Measurements from ENCODE around the gene ATP1A1. TPM values are rescaled to one million over a fixed set of nuclear protein-coding genes. Genes with fewer than 3 reads are reported as not detected.
A peak's percentile ranks its signal among the peaks of the same experiment; 100 is the strongest.

The ATP1A1 gene
- total RNA-seq, 3 donors from 2014 or later (not counting 1 experiment from before 2014, with no cell fraction given), result 134 to 144 (median 140) TPM

GRCh38 chr1:116373431-116374352 is 648 bp downstream of the ATP1A1 start:
- Histone ChIP-seq H3K4me3 (ENCODE audit: low read length) (peak overlapping the region; percentile 75), H3K36me3 (ENCODE audit: control insufficient read depth, insufficient read depth, low read length) (no peaks in the 10 kb centered on the region), H3K4me1 (ENCODE audit: control insufficient read depth, insufficient read depth, low read length) (peaks cover 40% of the 10 kb centered on the region), H3K9me3 (ENCODE audit: control insufficient read depth, insufficient read depth, low read length) (no peaks in the 10 kb centered on the region), H3K27me3 (ENCODE audit: control insufficient read depth, insufficient read depth, low read length) (no peaks in the 10 kb centered on the region), H3K27ac (ENCODE audit: low read length) (peak overlapping the region; percentile 86)
- DNase-seq (peak; percentile 61 to 72), ATAC-seq (peak; percentile 35 to 45 (median 37))
- Mint-ChIP-seq H3K36me3 (no peaks in the 10 kb centered on the region), H3K27me3 (ENCODE audit: low read depth in 2 of 2) (no peaks in the 10 kb centered on the region), H3K4me3 (peak overlapping the region; percentile 95), H3K9me3 (no peaks in the 10 kb centered on the region), H3K4me1 (peaks cover 45 to 52% of the 10 kb centered on the region in 2 donors), H3K27ac (peak overlapping the region; percentile 88 to 93)
- no peak for TF ChIP-seq CTCF (IDR thresholded peaks at IDR 0.05)
- intact Hi-C loops (cut with micrococcal nuclease), result loop anchor here (2.0 to 10.0 kb wide), 2 partner anchors 131 to 219 kb away; no protein-coding TSS in a partner anchor
- under 1% methylated on average over 84 of the region's 84 CpGs for WGBS (ENCODE audit: insufficient coverage)

GRCh38 chr1:116374353-116375147 is 1.5 kb downstream of the ATP1A1 start:
- WGBS (ENCODE audit: insufficient coverage), result 16% methylated on average over 26 of the region's 26 CpGs
- Histone ChIP-seq H3K27ac (ENCODE audit: low read length) (peak overlapping the region; percentile 86), H3K27me3 (ENCODE audit: control insufficient read depth, insufficient read depth, low read length) (no peaks in the 10 kb centered on the region), H3K4me1 (ENCODE audit: control insufficient read depth, insufficient read depth, low read length) (peaks cover 40% of the 10 kb centered on the region), H3K9me3 (ENCODE audit: control insufficient read depth, insufficient read depth, low read length) (no peaks in the 10 kb centered on the region), H3K4me3 (ENCODE audit: low read length) (peak overlapping the region; percentile 75), H3K36me3 (ENCODE audit: control insufficient read depth, insufficient read depth, low read length) (no peaks in the 10 kb centered on the region)
- Mint-ChIP-seq H3K27ac (peak overlapping the region; percentile 88 to 93), H3K27me3 (ENCODE audit: low read depth in 2 of 2) (no peaks in the 10 kb centered on the region), H3K4me3 (peak overlapping the region; percentile 95), H3K9me3 (no peaks in the 10 kb centered on the region), H3K36me3 (no peaks in the 10 kb centered on the region), H3K4me1 (peaks cover 51 to 60% of the 10 kb centered on the region in 2 donors)
- no peak for ATAC-seq
- intact Hi-C loops (cut with micrococcal nuclease), result loop anchor here (2.0 to 10.0 kb wide), 2 partner anchors 130 to 220 kb away; no protein-coding TSS in a partner anchor
- TF ChIP-seq CTCF (IDR thresholded peaks at IDR 0.05), result no peak
- peak in 1 of 2 donors; percentile 60 for DNase-seq

- H3K27ac Mint-ChIP-seq, result peak overlapping the region; percentile 88 to 93
- H3K4me3 ChIP-seq (ENCODE audit: low read length), result peak overlapping the region; percentile 75
- H3K27me3 Mint-ChIP-seq (ENCODE audit: low read depth in 2 of 2), result no peaks in the 10 kb centered on the region
- no peak for TF ChIP-seq CTCF (IDR thresholded peaks at IDR 0.05)
- ATAC-seq, result no peak
- H3K4me1 ChIP-seq (ENCODE audit: control insufficient read depth, insufficient read depth, low read length), result peaks cover 40% of the 10 kb centered on the region
- intact Hi-C loops (cut with micrococcal nuclease), result loop anchor here (2.0 to 10.0 kb wide), 2 partner anchors 129 to 221 kb away; no protein-coding TSS in a partner anchor
- peak overlapping the region; percentile 34 for H3K27ac ChIP-seq (ENCODE audit: low read length)
- no peak for DNase-seq
- 69% methylated on average over 4 of the region's 8 CpGs for WGBS (ENCODE audit: insufficient coverage)
- no peaks in the 10 kb centered on the region for H3K27me3 ChIP-seq (ENCODE audit: control insufficient read depth, insufficient read depth, low read length)
- peaks cover 57 to 67% of the 10 kb centered on the region in 2 donors for H3K4me1 Mint-ChIP-seq
- no peaks in the 10 kb centered on the region for H3K36me3 ChIP-seq (ENCODE audit: control insufficient read depth, insufficient read depth, low read length)
- H3K9me3 ChIP-seq (ENCODE audit: control insufficient read depth, insufficient read depth, low read length), result no peaks in the 10 kb centered on the region
- H3K9me3 Mint-ChIP-seq, result no peaks in the 10 kb centered on the region
- peak overlapping the region; percentile 95 for H3K4me3 Mint-ChIP-seq
- no peaks in the 10 kb centered on the region for H3K36me3 Mint-ChIP-seq
Measured at GRCh38 chr1:116375148-116375886, 2.3 kb downstream of the ATP1A1 start.

Measured in natural killer cell (primary cell).